ENCODE results near the gene OSBPL6.

DNA sequence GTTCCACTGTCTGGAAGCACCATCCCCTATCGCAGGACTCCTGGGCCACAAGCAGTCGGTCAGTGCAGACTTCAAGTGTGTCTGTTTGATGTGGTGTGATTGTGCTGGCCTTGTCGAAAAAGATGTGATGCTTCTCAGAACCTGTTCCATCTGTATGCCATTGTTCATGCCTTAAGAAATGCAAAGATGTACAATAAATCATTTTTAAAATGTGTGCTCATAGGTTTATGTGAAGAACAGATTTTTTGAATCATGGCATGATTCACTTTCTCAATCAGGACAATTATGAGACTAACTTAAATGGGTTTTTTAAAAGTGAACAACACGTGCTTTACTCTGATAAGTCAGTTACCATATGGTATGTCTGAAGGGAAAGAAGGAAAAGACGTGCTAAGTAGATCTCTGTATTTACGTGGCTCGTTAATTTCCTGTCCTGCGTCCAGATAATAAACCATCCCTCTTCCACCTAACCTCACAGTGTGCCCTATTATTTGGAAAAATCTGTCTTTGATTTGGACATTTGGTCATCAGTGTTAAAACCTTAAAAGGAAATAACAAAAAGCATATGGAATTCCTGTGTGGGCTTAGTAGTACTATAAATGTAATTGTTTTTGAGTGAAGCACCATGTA is 201.7 kb downstream of the OSBPL6 start:
- TF ChIP-seq, protein P1, sequence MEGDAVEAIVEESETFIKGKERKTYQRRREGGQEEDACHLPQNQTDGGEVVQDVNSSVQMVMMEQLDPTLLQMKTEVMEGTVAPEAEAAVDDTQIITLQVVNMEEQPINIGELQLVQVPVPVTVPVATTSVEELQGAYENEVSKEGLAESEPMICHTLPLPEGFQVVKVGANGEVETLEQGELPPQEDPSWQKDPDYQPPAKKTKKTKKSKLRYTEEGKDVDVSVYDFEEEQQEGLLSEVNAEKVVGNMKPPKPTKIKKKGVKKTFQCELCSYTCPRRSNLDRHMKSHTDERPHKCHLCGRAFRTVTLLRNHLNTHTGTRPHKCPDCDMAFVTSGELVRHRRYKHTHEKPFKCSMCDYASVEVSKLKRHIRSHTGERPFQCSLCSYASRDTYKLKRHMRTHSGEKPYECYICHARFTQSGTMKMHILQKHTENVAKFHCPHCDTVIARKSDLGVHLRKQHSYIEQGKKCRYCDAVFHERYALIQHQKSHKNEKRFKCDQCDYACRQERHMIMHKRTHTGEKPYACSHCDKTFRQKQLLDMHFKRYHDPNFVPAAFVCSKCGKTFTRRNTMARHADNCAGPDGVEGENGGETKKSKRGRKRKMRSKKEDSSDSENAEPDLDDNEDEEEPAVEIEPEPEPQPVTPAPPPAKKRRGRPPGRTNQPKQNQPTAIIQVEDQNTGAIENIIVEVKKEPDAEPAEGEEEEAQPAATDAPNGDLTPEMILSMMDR (IDR thresholded peaks at IDR 0.05; ENCODE audit: borderline replicate concordance, extremely low read depth, low read length, poor library complexity, severe bottlenecking), result no peak
- no peak for TF ChIP-seq EZH2 (IDR thresholded peaks at IDR 0.05; ENCODE audit: borderline replicate concordance, low read depth, low read length, severe bottlenecking)
